ENCODE results near the gene TPCN2.

Gene TPCN2

GRCh38 chr11:69057236-69057635, 8.5 kb downstream of the TPCN2 start:
- H3K4me3 ChIP-seq (replicated peaks; ENCODE audit: low read depth, low read length), result no peak overlapping the region
- no peak for TF ChIP-seq CTCF (IDR thresholded peaks at IDR 0.05; ENCODE audit: low read depth, low read length, missing control alignments)
- DNase-seq (ENCODE audit: extremely low read depth, low read depth), result no peak

GRCh38 chr11:69057801-69058200, 9.1 kb downstream of the TPCN2 start:
- no peak overlapping the region for H3K4me3 ChIP-seq (replicated peaks; ENCODE audit: low read depth, low read length)
- DNase-seq (ENCODE audit: extremely low read depth, low read depth), result no peak

GRCh38 chr11:69058511-69059270, 10.0 kb downstream of the TPCN2 start:
- no peak for TF ChIP-seq CTCF (IDR thresholded peaks at IDR 0.05; ENCODE audit: low read depth, low read length, missing control alignments)
- no peak overlapping the region for H3K4me3 ChIP-seq (replicated peaks; ENCODE audit: low read depth, low read length)
- no peak for DNase-seq (ENCODE audit: extremely low read depth, low read depth)

More at GRCh38 chr11:69057801-69058200, 9.1 kb downstream of the TPCN2 start:
- no peak for TF ChIP-seq CTCF (IDR thresholded peaks at IDR 0.05; ENCODE audit: low read depth, low read length, missing control alignments)

GRCh38 chr11:69059429-69059828, 10.7 kb downstream of the TPCN2 start:
- no peak for DNase-seq (ENCODE audit: extremely low read depth, low read depth)
- no peak for TF ChIP-seq CTCF (IDR thresholded peaks at IDR 0.05; ENCODE audit: low read depth, low read length, missing control alignments)
- H3K4me3 ChIP-seq (replicated peaks; ENCODE audit: low read depth, low read length), result no peak overlapping the region

- TF ChIP-seq CTCF (IDR thresholded peaks at IDR 0.05; ENCODE audit: low read depth, low read length, missing control alignments), result no peak
- H3K4me3 ChIP-seq (replicated peaks; ENCODE audit: low read depth, low read length), result no peak overlapping the region
Measured at GRCh38 chr11:69059985-69060384, 11.3 kb downstream of the TPCN2 start.

GRCh38 chr11:69060806-69061712, 12.3 kb downstream of the TPCN2 start:
- TF ChIP-seq CTCF (IDR thresholded peaks at IDR 0.05; ENCODE audit: low read depth, low read length, missing control alignments), result no peak
- H3K4me3 ChIP-seq (replicated peaks; ENCODE audit: low read depth, low read length), result no peak overlapping the region
- no peak for DNase-seq (ENCODE audit: extremely low read depth, low read depth)

More at GRCh38 chr11:69059985-69060384, 11.3 kb downstream of the TPCN2 start:
- no peak for DNase-seq (ENCODE audit: extremely low read depth, low read depth)
